Activated T-helper 9 cell treated with anti-CD3 and anti-CD28 coated beads, Interleukin-2, amount 50 U/mL, for 16 hours (primary cell): ENCODE data around the gene DHX35.
"Not testable (repeated sequence)": the region's sequence is repeated elsewhere in the genome, so short reads cannot be mapped to it uniquely, and the experiment has no call there.

Experiments
- DNase-seq: peaks from one replicate; pipeline ENCODE4 v3.0.0-alpha.2; 2020; ENCODE audit warnings: low read depth

Gene DHX35

GRCh38 chr20:38979842-38980241 is 17.7 kb downstream of the DHX35 start:
- DNase-seq: no peak

DNA sequence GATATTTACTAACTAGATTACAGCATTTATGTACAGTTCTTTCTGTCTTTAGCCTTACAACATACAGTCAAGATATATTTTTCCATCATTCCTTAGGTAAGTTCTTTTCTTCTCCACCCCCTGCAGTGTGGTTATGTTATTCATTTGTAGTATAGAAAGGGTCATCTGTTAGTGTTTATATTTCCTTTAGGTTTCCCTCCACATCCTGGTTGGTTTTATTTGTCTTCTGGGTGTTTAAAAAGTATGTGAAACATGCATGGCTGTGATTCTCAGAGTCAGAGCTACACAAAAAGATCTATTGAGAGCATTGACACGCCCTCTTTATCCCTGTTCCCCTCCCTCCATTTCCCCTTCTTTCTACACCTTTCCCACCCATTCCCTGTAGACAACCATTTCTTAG is 20.1 kb downstream of the DHX35 start:
- DNase-seq: no peak

- no peak for DNase-seq
Measured at GRCh38 chr20:38985060-38985459, 22.9 kb downstream of the DHX35 start.

DNA sequence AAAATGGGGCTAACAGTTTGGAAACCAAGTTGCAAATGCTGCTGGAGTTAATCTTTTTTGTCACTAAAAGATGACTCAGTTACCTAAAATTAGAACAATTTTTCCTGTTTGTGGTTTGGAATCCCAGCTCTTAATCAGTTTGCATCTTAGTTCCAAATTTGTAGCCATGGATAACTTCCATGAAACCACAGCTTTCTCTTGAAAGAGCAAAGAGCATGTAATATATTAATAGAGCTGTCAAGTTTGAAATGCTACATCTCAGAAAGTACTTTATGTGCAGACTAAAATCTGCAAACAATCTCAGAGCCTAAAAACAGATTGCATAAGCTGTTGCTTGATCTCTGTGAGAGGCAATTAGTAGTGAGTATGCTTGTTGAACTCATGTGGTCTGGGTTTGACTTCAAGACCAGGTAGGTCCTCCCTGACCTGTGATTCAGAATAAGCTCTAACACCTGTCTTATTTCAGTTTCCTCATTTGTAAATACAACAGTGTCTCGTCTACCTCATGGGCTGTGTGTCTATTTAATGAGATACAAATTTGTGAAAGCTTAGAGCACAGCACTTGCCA is 23.5 kb downstream of the DHX35 start:
- no peak for DNase-seq

DNA sequence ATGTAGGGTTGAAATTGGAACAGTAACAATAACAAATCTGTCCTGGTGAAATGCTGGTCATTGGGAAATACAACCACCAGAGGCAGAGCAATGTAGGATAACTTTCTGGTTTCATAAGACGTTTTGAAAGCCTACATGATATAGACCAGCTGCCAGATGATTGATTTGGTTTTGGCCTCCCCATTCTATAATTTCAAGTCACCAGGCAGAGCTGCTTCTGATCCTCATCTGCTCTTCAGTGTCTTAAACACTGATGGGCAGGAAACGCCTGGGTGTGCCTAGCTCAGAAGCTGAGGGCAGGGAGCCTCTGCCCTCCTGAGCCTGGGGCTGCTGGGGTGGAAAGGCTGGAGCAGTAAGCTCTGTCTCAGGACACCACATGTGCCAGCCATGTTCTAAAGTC is 24.5 kb downstream of the DHX35 start:
- DNase-seq: no peak

DNA sequence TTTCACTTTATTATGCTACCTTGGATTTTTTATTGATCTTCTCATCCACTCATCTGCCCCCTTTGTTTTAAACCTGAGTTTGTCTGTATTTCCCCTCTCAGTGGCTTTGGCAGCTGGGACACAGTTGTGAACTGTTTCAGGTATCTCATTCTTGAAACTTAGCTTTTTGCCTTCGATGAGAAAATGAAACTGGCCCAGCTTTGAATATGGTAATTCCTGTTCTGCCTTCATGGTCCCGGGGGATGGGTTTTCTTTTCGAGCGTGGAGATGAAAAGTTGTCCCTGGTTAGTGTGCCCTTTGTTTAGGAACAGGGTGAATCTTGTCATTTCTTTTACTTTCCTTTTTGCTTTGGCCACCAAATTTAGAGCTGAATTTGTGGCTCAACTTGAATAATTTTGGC is 25.6 kb downstream of the DHX35 start:
- DNase-seq: no peak

DNA sequence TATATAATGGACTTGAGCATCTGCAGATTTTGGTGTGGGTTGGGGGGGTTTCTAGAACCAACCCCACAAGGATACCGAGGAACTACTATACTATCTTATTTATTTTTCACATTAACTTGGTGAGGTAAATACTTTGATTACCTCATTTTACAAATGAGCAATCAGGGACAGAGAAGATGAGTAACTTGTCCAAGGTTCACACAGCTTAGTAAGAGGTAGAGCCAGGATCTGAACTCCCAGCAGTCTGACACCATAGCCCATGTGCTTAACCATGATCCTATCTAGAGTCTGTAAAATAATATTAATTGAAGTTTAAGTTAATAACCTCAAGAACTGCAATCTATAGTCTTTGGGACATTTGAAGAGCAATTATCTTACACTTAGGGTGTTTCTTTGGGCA is 28.6 kb downstream of the DHX35 start:
- DNase-seq: no peak

- no peak for DNase-seq
Measured at GRCh38 chr20:38991814-38992704, 29.9 kb downstream of the DHX35 start.

GRCh38 chr20:38995536-38996044 is 33.4 kb downstream of the DHX35 start:
- DNase-seq: no peak

DNA sequence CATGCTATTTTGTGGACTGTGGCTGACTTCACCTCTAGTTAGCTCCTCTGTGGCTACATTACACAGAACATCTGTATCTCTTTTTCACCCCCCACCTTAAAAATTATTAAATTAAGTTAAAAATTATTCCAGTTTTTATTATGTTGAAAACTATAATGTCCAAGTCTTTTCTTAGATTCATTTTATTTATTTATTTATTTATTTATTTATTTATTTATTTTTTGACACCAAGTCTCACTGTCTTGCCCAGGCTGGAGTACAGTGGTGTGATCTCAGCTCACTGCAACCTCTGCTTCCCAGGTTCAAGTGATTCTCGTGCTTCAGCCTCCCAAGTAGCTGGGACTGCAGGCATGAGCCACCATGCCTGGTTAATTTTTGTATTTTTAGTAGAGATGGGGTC is 34.7 kb downstream of the DHX35 start:
- DNase-seq: not testable (repeated sequence)

- DNase-seq: peak; percentile 17
Measured at GRCh38 chr20:38997622-38998021, 35.5 kb downstream of the DHX35 start.

DNA sequence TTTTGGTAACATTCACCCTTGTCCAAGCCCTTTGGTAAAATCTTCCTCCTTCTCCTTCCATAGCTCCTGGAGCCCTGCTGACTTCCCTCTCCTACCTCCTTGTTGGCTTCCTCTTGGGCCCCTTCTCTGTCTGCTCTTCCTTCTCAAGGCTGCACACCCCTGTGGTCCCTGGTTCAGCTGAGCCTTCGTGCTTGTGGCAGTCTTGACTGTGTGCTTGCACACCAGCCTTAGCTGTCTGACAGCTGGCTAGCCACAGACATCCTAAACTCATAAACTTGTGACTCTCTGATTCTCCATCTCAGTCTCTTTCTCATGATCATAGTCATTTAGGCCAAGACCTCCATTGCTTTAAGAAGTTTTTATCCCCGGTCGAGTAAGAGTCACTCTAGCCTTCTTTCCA is 37.1 kb downstream of the DHX35 start:
- DNase-seq: no peak

GRCh38 chr20:38999965-39000910 is 38.1 kb downstream of the DHX35 start:
- DNase-seq: no peak

- no peak for DNase-seq
Measured at GRCh38 chr20:39004508-39004907, 42.4 kb downstream of the DHX35 start.

- DNase-seq: no peak
Measured at GRCh38 chr20:39009348-39009747, 47.2 kb downstream of the DHX35 start.

GRCh38 chr20:39010496-39010895 is 48.4 kb downstream of the DHX35 start:
- no peak for DNase-seq

GRCh38 chr20:39013662-39014109 is 51.5 kb downstream of the DHX35 start:
- DNase-seq: no peak

- DNase-seq: no peak
Measured at GRCh38 chr20:39016041-39016440, 53.9 kb downstream of the DHX35 start.

DNA sequence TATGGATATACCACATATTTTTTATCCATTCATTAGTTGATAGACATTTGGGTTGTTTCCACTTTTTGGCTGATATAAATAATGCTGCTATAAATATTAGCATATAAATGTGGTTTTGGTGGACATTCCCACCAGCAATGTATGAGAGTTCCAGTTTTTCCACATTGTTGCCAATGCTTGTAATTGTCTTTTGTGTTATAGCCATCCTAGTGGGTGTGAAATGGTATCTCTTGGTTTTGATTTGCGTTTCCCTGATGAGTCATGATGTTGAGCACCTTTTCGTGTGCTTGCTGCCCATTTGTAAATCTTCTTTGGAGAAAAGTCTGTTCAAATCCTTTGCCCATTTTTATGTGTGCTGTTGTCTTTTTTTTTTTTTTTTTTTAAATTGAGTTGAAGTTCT is 54.4 kb downstream of the DHX35 start:
- DNase-seq: no peak

GRCh38 chr20:39019027-39019426 is 56.9 kb downstream of the DHX35 start:
- DNase-seq: no peak

- DNase-seq: peak; percentile 5
Measured at GRCh38 chr20:39019805-39020325, 57.7 kb downstream of the DHX35 start.

DNA sequence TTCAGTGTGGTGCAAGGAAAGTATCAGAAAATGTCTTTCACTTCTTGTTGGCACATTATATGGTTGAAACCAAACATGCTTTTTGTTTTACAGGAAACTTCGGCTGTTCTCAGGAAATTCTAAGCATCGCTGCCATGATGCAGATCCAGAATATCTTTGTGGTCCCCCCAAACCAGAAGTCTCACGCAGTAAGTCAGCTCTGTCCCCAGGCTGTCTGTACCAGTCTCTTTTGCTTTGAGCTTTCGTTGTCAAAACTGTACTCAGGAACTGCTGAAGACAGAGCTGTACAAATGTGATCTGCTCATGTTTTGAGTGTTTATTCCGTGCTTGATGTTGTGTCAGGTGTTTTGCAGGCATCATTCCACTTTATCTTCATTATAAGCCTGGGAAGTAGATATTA is 59.6 kb downstream of the DHX35 start:
- no peak for DNase-seq
